Lung microvascular endothelial cell (primary cell): ENCODE measurements around the gene NUP188. TPM values are rescaled to one million over a fixed set of nuclear protein-coding genes. Genes with fewer than 3 reads are reported as not detected.

Source experiments
- DNase-seq, 2 donors: peaks; one replicate each; pipeline versions ENCODE4 v3.0.0 to v3.0.0-alpha.2; 2010; ENCODE audit warnings: low read depth in 2 of 2
- total RNA-seq: library from RNA; depleted of rRNA; stranded (reverse); fragments of >200 nt; gene quantifications from 2 replicates; pipeline ENCODE4 v1.2.1, GENCODE V29; 2014

The NUP188 gene
- total RNA-seq, 1 donor from 2014 or later: 40.1 TPM

DNA sequence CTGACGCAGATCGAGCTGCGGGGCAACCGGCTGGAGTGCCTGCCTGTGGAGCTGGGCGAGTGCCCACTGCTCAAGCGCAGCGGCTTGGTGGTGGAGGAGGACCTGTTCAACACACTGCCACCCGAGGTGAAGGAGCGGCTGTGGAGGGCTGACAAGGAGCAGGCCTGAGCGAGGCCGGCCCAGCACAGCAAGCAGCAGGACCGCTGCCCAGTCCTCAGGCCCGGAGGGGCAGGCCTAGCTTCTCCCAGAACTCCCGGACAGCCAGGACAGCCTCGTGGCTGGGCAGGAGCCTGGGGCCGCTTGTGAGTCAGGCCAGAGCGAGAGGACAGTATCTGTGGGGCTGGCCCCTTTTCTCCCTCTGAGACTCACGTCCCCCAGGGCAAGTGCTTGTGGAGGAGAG, 31.3 kb upstream of the NUP188 start:
- DNase-seq: no peak

DNA sequence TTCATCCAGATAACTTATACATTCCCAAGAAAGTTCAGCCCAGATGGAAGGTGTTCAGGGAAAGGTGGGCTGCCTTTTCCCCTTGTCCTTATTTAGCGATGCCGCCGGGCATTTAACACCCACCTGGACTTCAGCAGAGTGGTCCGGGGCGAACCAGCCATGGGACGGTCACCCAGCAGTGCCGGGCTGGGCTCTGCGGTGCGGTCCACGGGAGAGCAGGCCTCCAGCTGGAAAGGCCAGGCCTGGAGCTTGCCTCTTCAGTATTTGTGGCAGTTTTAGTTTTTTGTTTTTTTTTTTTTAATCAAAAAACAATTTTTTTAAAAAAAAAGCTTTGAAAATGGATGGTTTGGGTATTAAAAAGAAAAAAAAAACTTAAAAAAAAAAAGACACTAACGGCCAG, 30.8 kb upstream of the NUP188 start:
- no peak for DNase-seq

DNA sequence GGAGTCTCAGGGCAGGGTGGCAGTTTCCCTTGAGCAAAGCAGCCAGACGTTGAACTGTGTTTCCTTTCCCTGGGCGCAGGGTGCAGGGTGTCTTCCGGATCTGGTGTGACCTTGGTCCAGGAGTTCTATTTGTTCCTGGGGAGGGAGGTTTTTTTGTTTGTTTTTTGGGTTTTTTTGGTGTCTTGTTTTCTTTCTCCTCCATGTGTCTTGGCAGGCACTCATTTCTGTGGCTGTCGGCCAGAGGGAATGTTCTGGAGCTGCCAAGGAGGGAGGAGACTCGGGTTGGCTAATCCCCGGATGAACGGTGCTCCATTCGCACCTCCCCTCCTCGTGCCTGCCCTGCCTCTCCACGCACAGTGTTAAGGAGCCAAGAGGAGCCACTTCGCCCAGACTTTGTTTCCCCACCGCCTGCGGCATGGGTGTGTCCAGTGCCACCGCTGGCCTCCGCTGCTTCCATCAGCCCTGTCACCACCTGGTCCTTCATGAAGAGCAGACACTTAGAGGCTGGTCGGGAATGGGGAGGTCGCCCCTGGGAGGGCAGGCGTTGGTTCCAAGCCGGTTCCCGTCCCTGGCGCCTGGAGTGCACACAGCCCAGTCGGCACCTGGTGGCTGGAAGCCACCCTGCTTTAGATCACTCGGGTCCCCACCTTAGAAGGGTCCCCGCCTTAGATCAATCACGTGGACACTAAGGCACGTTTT, 30.2 kb upstream of the NUP188 start:
- DNase-seq: peak in 1 of 2 donors; percentile 79

DNA sequence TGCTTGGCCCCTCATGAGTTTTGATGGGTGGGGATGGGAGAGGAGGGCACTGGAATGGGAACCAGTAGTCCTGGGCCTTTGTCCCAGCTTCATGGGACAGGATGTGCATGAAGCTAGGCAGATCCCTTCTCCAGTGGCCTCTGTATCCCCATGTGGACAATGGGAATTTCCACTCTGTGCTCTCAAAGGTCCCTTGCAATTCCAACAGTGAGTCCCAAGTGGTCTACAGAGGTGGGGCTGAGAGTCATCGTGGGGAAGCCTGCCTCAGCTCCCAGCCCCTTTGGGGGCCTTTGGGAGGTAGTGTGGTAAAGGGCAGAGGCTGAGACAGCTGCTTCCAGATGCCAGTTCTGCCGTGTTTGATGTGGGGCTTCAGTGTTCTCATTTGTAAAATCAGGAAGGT, 28.6 kb upstream of the NUP188 start:
- DNase-seq: no peak

DNA sequence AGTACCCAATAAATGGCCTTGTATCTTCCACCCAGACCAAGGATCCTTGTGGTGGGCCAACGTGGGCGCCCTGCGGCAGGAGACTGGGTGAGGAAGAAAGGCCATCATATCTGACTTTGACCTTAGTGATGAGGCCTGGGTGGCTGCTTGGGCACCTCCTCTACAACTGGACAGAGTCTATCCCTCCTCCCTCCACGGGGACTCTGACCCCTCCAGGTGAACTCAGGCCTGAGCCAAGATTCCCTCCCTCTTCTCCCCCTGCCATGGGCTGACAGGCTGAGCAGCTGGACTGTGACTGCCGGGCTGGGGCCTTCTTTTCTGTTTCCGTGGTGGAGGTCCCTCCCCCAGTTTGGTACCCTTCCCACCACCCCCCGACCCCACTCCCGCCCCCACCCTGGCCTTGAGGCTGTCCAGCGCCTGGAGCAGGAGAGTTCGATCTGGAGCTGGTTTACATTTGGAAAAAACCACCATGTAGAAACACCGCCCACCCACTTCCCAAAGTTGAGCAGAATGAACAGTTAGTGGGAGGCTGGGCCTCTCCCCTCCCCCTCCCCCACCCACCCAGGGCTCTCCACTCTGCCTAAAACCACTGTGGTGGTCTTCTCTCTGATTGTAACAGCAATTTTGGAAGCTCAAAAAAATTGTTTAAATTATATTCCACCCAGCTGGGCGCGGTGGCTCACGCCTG, 28.0 kb upstream of the NUP188 start:
- DNase-seq: no peak

DNA sequence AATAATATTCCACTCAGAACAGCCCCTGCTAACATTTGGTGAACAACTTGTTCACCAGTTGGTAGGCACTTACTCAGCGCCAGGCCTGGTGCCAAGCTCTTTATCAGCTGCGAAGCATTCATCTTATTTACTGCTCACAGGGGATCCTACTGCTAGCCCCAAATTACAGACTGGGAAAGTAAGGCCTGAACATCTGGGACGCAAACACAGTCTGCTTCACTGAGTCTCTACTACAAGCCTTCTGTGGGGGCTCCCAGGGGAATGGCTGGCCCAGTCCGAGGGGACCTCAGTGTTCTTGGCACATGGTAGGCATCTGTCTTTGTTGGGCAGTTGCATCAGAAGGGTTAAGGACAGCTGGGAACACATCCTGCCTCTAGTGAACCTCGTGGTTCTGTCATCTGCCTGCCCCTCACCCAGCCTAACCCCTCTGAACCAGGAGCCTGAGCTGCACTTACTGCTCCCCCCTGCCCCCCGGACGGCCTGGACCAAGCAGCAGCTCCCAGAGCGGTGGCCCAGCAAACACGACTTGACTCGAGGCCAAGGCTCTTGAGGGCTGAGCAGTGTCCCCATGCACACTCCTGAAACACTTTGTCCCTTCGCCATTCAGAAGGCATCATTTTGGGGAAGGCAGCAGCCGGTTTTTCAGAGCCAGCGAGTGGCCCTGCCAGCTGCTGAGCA, 27.0 kb upstream of the NUP188 start, which contains the start of gene PHYHD1:
Gene PHYHD1, plus strand, starts transcription at position 602 of the 678 bp plus-strand sequence. CDS start 1,342 bp downstream, outside the sequence.
- no peak for DNase-seq

DNA sequence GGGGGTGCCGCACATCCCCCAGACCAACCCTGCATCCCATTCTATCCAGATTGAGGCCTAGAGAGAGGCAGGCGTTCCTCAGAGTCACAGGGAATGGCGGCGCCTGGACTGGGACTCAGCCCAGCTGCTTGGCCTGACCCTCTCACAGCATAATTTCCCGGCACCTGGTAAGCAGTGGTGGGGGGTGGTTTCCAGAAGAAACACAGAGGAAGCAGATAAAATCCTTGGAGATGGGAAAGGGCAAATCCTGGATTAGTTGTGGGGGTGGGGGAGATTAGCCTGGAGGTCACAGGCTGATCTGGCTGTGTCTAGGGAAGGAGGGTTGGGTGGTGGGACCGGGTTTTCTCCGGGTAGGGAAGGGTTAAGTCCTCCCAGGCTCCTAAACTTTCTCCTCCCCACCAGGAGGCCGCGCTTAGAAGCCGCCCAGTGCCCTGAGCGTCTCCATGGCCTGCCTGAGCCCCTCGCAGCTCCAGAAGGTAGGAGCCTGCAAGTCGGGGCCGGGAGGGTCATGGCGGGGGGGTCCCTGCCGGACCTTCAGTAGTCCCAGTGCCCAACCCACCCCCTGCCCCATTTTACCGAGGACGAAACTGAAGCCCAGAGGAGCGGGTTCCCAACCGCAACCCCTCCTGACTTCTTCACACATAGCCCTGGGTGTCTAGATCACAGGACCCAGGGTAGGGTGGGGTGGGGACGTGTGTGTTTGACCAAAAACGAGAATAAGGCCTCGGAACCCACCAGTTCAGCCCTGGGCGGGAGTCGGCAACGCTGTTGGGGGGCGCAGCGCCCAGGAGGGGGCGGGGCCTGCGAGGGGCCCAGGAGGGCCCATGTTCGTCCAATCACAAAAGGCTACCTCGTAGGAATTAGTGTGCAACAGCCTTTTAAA, 25.4 kb upstream of the NUP188 start:
- DNase-seq: no peak

DNA sequence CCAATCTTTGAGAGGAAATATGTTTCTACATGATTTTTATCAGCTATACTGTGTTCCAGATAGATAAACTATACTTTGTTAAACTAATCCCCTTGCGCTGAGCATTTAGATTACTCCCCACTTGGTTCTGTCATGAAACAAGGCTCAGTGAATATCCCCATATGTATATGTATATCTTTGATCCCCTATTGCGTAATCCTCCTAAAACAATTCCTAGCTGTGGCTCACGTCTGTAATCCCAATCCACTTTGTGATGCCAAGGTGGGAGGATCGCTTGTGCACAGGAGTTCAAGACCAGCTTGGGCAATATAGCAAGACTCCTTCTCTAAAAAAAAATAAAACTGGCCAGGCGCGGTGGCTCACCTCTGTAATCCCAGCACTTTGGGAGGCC, 24.0 kb upstream of the NUP188 start:
- DNase-seq: no peak

DNA sequence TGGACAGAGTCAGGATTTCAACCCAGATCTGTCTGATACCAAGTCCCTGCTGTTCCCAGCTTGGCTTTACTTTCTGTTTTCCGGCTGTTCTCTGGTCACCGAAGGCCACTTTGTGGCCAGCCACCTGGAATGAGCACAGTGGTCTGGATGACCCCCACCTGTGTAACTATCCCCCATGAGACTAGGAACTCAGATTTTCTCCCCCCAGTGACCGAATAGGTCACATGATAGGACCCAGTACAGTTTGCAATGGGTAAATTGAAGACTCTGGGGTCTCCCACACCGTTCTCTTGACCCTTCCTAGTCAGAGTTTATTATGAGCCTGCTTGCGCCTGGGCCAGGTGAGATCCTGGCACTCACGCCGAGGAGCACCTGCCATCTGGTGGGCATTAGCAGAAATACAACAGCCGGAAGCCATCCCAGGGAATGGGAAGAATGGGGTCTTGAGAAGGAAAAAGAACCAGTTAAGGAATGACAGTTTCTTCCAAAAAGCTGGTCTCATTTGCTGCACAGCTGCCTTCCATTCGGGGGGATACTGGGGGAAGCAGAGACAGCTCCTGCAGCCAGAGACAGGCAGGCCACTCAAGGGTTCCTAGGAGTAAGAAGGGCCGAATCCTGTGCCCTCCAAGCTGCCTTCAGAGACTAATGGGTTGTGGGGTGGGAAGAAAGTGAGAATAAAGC, 19.6 kb upstream of the NUP188 start:
- peak; percentile 59 to 71 for DNase-seq

DNA sequence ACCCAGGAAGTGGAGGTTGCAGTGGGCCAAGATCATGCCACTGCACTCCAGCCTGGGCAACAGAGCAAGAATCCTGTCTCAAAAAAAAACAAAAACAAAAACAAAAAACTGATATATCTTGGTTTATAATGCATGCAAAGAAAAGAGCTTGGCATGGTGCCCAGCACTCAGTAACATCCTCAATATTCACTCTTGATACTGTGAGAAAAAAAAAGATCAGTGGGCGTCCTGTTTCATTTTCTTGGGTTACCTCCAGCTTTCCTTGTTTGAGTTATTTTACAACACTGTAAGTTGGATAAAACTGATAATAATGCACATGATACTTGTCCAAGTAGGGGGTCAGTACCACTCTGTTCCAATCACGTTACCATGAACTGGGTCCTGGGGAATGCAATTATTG, 18.9 kb upstream of the NUP188 start:
- DNase-seq: no peak

DNA sequence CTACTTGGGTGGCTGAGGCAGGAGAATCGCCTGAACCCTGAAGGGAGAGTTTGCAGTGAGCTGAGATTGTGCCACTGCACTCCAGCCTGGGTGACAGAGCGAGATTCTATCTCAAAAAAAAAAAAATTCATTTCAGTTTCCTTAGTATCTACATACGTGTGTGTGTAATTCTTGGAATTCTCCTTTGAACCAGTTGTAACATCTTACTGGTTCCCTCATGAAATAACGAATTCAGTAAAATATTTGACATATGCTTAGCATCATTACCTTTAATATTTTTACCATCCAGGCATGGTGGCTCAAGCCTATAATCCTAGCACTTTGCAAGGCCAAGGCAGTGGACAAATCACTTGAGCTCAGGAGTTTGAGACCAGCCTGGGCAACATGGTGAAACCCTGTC, 17.9 kb upstream of the NUP188 start:
- no peak for DNase-seq

DNA sequence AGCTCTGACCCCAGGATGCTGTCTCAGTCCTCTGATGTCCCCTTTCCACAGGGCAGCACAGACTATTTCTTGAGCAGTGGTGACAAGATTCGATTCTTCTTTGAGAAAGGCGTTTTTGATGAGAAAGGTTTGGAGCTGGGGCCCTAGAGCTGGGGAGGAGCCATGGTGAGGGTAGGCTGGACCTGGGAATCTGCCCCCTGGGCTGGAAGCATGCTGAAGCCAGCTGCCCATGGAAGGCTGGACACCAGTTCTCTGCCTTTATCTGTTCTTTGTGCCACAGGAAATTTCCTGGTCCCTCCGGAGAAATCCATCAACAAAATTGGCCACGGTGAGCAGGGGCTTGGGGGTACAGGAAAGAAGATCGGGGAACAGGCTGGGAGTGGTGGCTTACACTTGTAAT, 13.8 kb upstream of the NUP188 start:
- DNase-seq: no peak

DNA sequence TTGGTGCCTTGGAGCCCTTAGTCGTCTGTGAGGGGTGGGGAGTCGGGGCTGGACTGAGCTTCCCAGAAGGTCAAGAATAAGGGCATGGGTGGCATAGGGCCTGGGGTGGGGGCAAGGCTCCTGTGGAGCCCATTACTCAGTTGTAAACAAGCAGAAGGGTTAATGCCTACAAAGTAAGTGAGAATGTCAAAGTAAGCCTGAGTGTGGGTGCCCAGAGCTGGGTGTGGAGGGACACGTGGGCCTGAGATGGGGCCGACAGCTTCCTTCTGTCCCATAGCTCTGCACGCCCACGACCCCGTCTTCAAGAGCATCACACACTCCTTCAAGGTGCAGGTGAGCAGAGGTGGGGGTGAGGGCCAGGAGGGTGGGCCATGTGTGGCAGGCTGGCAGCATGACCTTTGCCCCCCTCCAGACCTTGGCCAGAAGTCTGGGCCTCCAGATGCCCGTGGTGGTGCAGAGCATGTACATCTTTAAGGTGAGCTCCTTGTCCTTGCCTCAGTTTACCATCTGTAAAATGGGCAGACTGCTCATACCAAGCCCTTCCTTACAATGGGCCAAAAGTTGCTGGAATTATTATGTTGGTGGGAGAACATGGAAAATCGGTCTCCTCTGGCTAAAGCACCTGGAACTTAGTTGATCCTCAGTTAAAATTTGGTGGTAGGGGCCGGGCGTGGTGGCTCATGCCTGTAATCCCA, 11.2 kb upstream of the NUP188 start:
- no peak for DNase-seq

DNA sequence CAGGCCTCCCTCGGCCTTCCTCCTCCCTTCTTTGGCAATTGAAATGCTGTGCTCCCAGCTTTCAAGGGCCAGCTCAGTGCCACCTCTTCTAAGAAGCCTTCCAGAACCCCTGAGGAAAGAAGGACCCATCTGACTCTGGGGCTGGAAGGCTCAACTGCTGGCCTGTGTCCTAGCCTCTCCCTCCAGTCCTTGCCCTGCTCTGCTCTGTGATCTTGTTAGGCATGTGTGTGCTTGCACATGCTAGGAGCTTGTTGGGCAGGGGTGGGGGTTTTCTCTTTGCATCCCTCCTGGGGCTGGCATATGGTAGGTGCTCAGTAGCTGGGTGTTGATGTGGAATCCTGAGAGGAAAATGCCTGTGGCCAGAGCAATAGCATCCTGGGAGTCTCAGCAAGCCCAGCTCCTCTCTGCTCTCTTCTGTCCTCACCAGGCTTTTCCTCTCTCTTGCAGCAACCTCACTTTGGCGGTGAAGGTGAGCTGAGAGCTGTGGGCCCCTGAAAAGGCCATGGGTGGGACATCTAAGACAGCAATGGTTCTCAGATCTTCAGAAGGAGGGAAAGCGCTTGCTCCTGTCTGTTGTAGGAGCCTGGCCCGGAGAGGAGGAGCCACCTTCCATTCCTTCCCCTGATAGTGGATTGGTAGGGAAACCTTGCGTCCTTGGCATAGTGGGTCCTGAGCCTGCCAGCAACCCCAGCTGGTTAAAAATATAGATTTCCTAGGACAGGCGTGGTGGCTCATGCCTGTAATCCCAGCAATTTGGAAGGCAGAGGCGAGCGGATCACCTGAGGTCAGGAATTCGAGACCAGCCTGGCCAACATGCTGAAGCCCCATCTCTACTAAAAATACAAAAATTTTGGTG, 10.0 kb upstream of the NUP188 start:
- no peak for DNase-seq

DNA sequence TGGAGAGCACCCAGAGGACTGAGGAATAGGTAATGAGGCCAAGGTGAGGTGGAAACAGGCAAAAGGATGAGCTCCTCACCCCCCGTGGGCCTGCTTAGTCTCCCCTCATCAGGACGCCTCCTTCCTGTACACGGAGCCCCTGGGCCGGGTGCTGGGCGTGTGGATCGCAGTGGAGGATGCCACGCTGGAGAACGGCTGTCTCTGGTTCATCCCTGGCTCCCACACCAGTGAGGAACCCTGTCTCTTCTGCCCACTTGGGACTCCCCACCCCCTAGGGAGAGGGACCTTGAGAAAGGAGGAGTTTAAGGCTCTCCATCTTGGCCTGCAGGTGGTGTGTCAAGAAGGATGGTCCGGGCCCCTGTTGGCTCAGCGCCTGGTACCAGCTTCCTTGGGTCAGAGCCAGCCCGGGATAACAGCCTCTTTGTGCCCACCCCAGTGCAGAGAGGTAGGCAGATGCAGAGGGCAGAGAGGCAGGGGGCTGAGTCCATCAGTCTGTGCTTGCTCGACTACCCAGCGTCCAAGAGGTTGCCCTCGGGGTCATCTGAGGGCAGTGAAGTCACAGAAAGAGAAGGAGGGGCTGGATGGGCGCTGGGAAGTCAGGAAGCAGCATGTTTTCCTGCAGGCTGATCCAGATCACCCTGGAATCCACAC, 7.1 kb upstream of the NUP188 start:
- peak; percentile 47 for DNase-seq

DNA sequence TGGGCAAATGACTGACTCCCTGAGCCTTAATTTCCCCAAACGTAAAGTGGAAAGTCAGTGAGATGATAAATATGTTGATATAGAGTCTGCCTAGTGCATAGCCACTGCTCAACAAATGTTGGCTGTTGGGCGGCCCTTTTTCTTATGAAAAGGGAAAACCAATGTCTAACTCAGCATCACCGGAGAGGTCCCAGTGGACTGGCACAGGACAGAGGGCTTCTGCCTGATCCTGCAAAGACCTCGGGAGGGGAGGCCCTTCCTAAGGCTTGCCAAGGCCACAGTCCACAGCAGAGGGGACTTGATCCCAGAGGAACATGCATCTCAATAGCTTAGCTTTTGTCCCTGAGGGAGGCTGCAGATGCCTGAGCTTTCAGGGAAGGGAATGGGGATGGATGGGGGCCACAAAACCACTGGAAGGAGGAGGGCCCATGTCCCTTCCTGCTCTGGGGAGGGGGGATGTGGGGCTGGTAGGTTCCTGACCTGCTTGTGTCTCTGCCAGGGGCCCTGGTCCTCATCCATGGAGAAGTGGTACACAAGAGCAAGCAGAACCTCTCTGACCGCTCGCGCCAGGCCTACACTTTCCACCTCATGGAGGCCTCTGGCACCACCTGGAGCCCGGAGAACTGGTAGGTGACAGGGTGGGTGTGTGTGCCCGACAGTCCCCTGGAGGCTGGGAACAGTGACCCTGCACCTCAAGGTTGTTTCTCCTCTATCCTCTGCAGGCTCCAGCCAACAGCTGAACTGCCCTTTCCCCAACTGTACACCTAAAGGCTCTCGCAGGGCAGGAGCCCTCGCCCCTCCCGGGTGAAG, 6.3 kb upstream of the NUP188 start:
- DNase-seq: no peak

DNA sequence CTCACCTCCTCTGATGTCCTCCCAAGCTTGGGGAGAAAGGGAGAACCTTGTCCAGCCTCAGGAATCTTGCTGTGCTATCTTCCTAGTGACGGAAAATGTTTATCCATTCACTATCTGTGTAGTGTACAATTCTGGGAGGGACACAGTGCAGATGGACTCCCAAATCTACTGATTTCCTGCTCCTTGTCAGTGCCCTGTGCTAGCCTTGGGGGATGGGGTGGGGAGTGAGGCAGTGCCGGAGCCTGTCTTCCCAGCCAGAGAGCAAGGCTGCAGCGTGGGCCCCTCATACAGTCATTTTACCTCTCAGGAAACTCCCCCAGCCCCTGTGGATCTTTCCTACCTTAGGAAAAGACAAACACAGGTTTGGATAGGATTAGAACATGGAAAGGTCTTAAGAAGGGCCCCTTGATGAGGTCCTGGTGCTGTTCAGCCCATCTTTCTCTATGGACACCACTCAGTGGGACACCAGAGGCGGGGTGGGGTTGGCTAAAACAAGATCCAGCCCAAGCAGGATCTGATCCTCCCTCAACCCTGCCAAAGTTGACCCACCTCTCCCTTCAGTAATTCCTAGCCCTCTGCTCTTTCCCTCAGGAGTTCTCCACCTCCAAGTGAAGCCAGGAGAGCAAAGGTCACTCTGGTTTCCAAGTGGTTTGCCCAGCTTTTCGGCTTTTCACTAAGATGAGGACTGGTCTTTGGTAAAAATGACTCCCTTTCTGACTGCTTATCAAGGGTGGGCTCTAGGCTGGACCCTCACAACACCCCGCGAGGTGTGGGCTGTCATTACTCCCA, 3.5 kb upstream of the NUP188 start:
- no peak for DNase-seq
